Transverse colon (tissue), 4 donors: ENCODE measurements around the gene POLR2L. TPM values are rescaled to one million over a fixed set of nuclear protein-coding genes. Genes with fewer than 3 reads are reported as not detected.

ENCODE experiments used
- DNase-seq: peaks from one replicate; pipeline ENCODE4 v3.0.0-alpha.2; 2019
- H3K27ac ChIP-seq, 4 donors: fragments of 200-600 bp; sonication (generic); 2 replicates each; pipeline ENCODE4 v1.5.1; 2016 to 2018; ENCODE audit warnings: inconsistent platforms in 4 of 4
- H3K27me3 ChIP-seq: fragments of 200-600 bp; sonication (generic); 2 replicates; pipeline ENCODE4 v1.5.1; 2017; ENCODE audit warnings: inconsistent platforms
- H3K36me3 ChIP-seq, 4 donors: fragments of 200-600 bp; sonication (generic); 2 replicates each; pipeline ENCODE4 v1.5.1; 2017 to 2019; ENCODE audit warnings: inconsistent platforms in 4 of 4
- H3K4me1 ChIP-seq, 4 donors: fragments of 200-600 bp; sonication (generic); 2 replicates each; pipeline ENCODE4 v1.5.1; 2017 to 2020; ENCODE audit warnings: inconsistent platforms in 4 of 4
- H3K4me3 ChIP-seq, 4 donors: fragments of 200-600 bp; sonication (generic); 1 replicate in 1 of 4; 2 replicates in 3 of 4; pipeline versions ENCODE4 v1.5.1 to v1.6.1; 2017 to 2019; ENCODE audit warnings: inconsistent platforms in 4 of 4
- H3K9me3 ChIP-seq, 2 donors: fragments of 200-600 bp; sonication (generic); 2 replicates each; pipeline ENCODE4 v1.5.1; 2017 to 2019; ENCODE audit warnings: inconsistent platforms in 2 of 2
- EP300 ChIP-seq: sonication (generic); formaldehyde crosslinking; IDR thresholded peaks from one replicate; pipeline ENCODE4 v1.6.1; 2017; ENCODE audit warnings: antibody characterized with exemption, low read depth
- POLR2A ChIP-seq: fragments of 450-650 bp; IDR thresholded peaks from one replicate; pipeline ENCODE4 v1.6.1; 2016; ENCODE audit warnings: antibody characterized with exemption, mild to moderate bottlenecking, moderate library complexity
- POLR2AphosphoS5 ChIP-seq, 3 donors: sonication (generic); formaldehyde crosslinking; IDR thresholded peaks; one replicate each; pipeline ENCODE4 v1.6.1; 2016; ENCODE audit warnings: antibody characterized with exemption in 3 of 3
- WGBS, 2 donors: methylation state at CpG; one replicate each; pipeline ENCODE4 v1.1.5; 2018; ENCODE audit warnings: low coverage in 1 of 2; 5-methylcytosine and 5-hydroxymethylcytosine counted together
- in situ Hi-C, 4 donors: fragments of 200-750 bp; cut with MboI; loops; one replicate each; pipeline versions ENCODE4 v1.15.0 to v1.15.1; 2017; ENCODE audit warnings: low sequenced_read_pairs in 3 of 4, low pct_ligation_motif_present in 1 of 4, low pct_unique_long_range_greater_than_20kb in 1 of 4
- intact Hi-C: fragments of 100-400 bp; cut with DNase I; formaldehyde crosslinking; loops from one replicate; pipeline ENCODE4 v1.15.1; 2023; ENCODE audit warnings: low total_unique reads
- total RNA-seq, 4 donors: library from RNA; depleted of rRNA; stranded (reverse); fragments of >200 nt; gene quantifications; one replicate each; pipeline ENCODE4 v1.1.0, GENCODE V29; 2016
- TF ChIP-seq, protein P1 (sequence below), 5 experiments: fragments of 200-600 bp in 3 of 5; fragments of 450-650 bp in 2 of 5; sonication (generic) in 3 of 5; IDR thresholded peaks; 1 replicate in 2 of 5; 2 replicates in 3 of 5; pipeline ENCODE4 v1.5.1; 2016 to 2017; ENCODE audit warnings: antibody characterized with exemption in 5 of 5, inconsistent platforms in 3 of 5, mild to moderate bottlenecking in 2 of 5, moderate library complexity in 1 of 5

The POLR2L gene
- total RNA-seq, 4 donors from 2014 or later: 9.7 to 66.6 (median 32.7) TPM

GRCh38 chr11:826227-826621 lies 16.1 kb downstream of the POLR2L start:
- peak overlapping the region; percentile 91 to 95 (median 94) for H3K27ac ChIP-seq
- peaks cover 32 to 87% (median 82%) of the 10 kb centered on the region in 4 donors for H3K4me1 ChIP-seq
- H3K27me3 ChIP-seq: peaks cover 60% of the 10 kb centered on the region
- peak overlapping the region in 2 of 4 donors; percentile 50 to 64 for H3K4me3 ChIP-seq
- TF ChIP-seq POLR2AphosphoS5 (IDR thresholded peaks at IDR 0.05): no peak
- TF ChIP-seq POLR2A: no peak
- no peak for DNase-seq
- intact Hi-C loops: no loop called here
- in situ Hi-C loops: no loop called here
- 43% methylated on average over 6 of the region's 9 CpGs; no CpG with 5 or more reads in 1 of the 2 donors for WGBS, 2 donors
- no peaks in the 10 kb centered on the region for H3K9me3 ChIP-seq
- peaks cover 0 to 14% (median 0%) of the 10 kb centered on the region in 4 donors for H3K36me3 ChIP-seq

GRCh38 chr11:825366-826226 lies 16.7 kb downstream of the POLR2L start:
- DNase-seq: peak; percentile 72
- in situ Hi-C loops: no loop called here
- peaks cover 34 to 87% (median 83%) of the 10 kb centered on the region in 4 donors for H3K4me1 ChIP-seq
- intact Hi-C loops: no loop called here
- H3K9me3 ChIP-seq: no peaks in the 10 kb centered on the region
- WGBS, 2 donors: 56% methylated on average over 10 of the region's 12 CpGs; no CpG with 5 or more reads in 1 of the 2 donors
- TF ChIP-seq EP300 (no peak), POLR2AphosphoS5 (IDR thresholded peaks at IDR 0.05) (peak in 1 of 3 donors; percentile 43), POLR2A (peak; percentile 34)
- TF ChIP-seq, protein P1, sequence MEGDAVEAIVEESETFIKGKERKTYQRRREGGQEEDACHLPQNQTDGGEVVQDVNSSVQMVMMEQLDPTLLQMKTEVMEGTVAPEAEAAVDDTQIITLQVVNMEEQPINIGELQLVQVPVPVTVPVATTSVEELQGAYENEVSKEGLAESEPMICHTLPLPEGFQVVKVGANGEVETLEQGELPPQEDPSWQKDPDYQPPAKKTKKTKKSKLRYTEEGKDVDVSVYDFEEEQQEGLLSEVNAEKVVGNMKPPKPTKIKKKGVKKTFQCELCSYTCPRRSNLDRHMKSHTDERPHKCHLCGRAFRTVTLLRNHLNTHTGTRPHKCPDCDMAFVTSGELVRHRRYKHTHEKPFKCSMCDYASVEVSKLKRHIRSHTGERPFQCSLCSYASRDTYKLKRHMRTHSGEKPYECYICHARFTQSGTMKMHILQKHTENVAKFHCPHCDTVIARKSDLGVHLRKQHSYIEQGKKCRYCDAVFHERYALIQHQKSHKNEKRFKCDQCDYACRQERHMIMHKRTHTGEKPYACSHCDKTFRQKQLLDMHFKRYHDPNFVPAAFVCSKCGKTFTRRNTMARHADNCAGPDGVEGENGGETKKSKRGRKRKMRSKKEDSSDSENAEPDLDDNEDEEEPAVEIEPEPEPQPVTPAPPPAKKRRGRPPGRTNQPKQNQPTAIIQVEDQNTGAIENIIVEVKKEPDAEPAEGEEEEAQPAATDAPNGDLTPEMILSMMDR (IDR thresholded peaks at IDR 0.05): no peak
- peak overlapping the region in 2 of 4 donors; percentile 50 to 64 for H3K4me3 ChIP-seq
- H3K27me3 ChIP-seq: peaks cover 54% of the 10 kb centered on the region
- peaks cover 0 to 14% (median 0%) of the 10 kb centered on the region in 4 donors for H3K36me3 ChIP-seq
- H3K27ac ChIP-seq: peak overlapping the region; percentile 91 to 95 (median 94)

DNA sequence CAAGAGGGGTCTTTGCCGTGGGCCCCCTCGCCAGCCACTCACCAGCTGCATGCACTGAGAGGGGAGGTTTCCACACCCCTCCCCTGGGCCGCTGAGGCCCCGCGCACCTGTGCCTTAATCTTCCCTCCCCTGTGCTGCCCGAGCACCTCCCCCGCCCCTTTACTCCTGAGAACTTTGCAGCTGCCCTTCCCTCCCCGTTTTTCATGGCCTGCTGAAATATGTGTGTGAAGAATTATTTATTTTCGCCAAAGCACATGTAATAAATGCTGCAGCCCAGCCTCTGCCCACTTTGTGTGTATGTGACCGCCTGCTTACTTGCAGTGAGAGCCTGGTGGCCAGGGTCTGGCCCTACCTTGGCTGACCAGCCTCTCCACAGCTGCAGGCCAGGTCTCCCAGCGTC lies 17.4 kb downstream of the POLR2L start:
- DNase-seq: no peak
- peaks cover 0 to 14% (median 0%) of the 10 kb centered on the region in 4 donors for H3K36me3 ChIP-seq
- TF ChIP-seq POLR2AphosphoS5 (IDR thresholded peaks at IDR 0.05): no peak
- TF ChIP-seq POLR2A: no peak
- no peak for TF ChIP-seq EP300
- TF ChIP-seq, protein P1 (IDR thresholded peaks at IDR 0.05): no peak
- peaks cover 48% of the 10 kb centered on the region for H3K27me3 ChIP-seq
- in situ Hi-C loops: no loop called here
- intact Hi-C loops: no loop called here
- peaks cover 29 to 87% (median 80%) of the 10 kb centered on the region in 4 donors for H3K4me1 ChIP-seq
- H3K4me3 ChIP-seq: no peak overlapping the region
- no peaks in the 10 kb centered on the region for H3K9me3 ChIP-seq
- WGBS, 2 donors: 62% methylated on average over 11 of the region's 11 CpGs; no CpG with 5 or more reads in 1 of the 2 donors
- H3K27ac ChIP-seq: peak overlapping the region; percentile 91 to 95 (median 94)

DNA sequence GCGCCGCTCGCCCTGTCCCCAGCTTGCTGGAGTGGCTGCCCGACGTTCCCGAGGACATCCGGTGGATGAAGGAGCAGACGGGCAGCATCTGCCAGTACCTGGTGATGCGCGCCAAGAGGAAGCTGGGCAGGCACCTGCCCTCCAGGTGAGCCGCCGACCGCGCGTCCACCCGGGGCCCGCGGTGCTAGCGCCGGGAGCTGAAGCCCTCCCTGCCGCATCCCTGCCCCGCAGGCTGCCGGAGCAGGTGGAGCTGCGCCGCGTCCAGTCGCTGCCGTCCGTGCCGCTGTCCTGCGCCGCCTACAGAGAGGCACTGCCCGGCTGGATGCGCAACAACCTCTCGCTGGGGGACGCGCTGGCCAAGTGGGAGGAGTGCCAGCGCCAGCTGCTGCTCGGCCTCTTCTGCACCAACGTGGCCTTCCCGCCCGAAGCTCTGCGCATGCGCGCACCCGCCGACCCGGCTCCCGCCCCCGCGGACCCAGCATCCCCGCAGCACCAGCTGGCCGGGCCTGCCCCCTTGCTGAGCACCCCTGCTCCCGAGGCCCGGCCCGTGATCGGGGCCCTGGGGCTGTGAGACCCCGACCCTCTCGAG lies 17.9 kb downstream of the POLR2L start:
- Histone ChIP-seq H3K27ac (peak overlapping the region; percentile 91 to 95 (median 94)), H3K4me1 (peaks cover 25 to 82% (median 74%) of the 10 kb centered on the region in 4 donors)
- in situ Hi-C loops: no loop called here

More for the DNA sequence above, 17.9 kb downstream of the POLR2L start:
- Histone ChIP-seq H3K27me3 (peaks cover 43% of the 10 kb centered on the region), H3K36me3 (peaks cover 0 to 14% (median 0%) of the 10 kb centered on the region in 4 donors), H3K9me3 (no peaks in the 10 kb centered on the region), H3K4me3 (no peak overlapping the region)
- DNase-seq: peak; percentile 62
- 58% methylated on average over 51 of the region's 59 CpGs; no CpG with 5 or more reads in 1 of the 2 donors for WGBS, 2 donors
- TF ChIP-seq POLR2AphosphoS5 (IDR thresholded peaks at IDR 0.05) (peak in 2 of 3 donors; percentile 49 to 54), POLR2A (no peak)
- intact Hi-C loops: no loop called here
